ENCODE results near the gene MAP2K5. TPM values are rescaled to one million over a fixed set of nuclear protein-coding genes. Genes with fewer than 3 reads are reported as not detected.

The MAP2K5 gene
- total RNA-seq, 1 donor from 2014 or later = 11.6 TPM

DNA sequence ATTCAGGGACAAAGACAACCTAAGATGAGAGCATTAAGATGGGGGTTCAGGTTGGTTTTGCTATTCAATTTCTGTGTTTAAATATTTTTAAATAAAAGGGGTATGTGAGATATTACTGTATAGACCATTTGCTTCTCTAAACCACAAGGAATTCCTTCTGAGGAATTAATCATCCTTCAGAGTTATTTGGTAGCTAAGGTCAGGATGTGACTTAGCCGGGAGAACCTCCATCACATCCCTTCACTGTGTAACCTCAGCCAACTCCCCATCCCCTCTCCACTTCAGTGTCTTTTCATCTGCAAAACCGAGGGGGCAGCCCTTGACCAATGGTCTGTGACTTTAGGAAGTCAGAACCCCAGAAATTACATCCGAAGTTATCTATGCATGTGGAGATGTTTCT lies 234.1 kb downstream of the MAP2K5 start:
- no peak overlapping the region for H3K27ac Mint-ChIP-seq (ENCODE audit: unreplicated experiment)
- Histone ChIP-seq H3K27ac (ENCODE audit: low read depth, low read length) (no peak overlapping the region), H3K4me3 (ENCODE audit: insufficient read depth, low read depth, low read length) (no peak overlapping the region), H3K9me3 (ENCODE audit: insufficient read depth, low read depth, low read length) (no peaks in the 10 kb centered on the region), H3K36me3 (ENCODE audit: insufficient read depth, low read length) (no peaks in the 10 kb centered on the region), H3K9ac (ENCODE audit: low read length) (no peak overlapping the region), H2AFZ (ENCODE audit: low read depth, low read length) (no peak overlapping the region), H3K4me1 (ENCODE audit: insufficient read depth, low read length) (peaks cover 9% of the 10 kb centered on the region), H3K4me2 (ENCODE audit: low read length) (peak overlapping the region; percentile 7), H3K79me2 (ENCODE audit: insufficient read depth, low read length) (no peaks in the 10 kb centered on the region), H3K27me3 (ENCODE audit: insufficient read depth, low read length) (no peaks in the 10 kb centered on the region), H4K20me1 (ENCODE audit: insufficient read depth, low read length) (peaks cover 3% of the 10 kb centered on the region)
- H3K9me3 Mint-ChIP-seq (ENCODE audit: unreplicated experiment) = no peaks in the 10 kb centered on the region
- H3K36me3 Mint-ChIP-seq (ENCODE audit: low read depth, unreplicated experiment) = peaks cover 3% of the 10 kb centered on the region
- TF ChIP-seq, protein P1, sequence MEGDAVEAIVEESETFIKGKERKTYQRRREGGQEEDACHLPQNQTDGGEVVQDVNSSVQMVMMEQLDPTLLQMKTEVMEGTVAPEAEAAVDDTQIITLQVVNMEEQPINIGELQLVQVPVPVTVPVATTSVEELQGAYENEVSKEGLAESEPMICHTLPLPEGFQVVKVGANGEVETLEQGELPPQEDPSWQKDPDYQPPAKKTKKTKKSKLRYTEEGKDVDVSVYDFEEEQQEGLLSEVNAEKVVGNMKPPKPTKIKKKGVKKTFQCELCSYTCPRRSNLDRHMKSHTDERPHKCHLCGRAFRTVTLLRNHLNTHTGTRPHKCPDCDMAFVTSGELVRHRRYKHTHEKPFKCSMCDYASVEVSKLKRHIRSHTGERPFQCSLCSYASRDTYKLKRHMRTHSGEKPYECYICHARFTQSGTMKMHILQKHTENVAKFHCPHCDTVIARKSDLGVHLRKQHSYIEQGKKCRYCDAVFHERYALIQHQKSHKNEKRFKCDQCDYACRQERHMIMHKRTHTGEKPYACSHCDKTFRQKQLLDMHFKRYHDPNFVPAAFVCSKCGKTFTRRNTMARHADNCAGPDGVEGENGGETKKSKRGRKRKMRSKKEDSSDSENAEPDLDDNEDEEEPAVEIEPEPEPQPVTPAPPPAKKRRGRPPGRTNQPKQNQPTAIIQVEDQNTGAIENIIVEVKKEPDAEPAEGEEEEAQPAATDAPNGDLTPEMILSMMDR (IDR thresholded peaks at IDR 0.05; ENCODE audit: insufficient read depth, low read depth, low read length) = no peak
- TF ChIP-seq EZH2 (IDR thresholded peaks at IDR 0.05; ENCODE audit: insufficient read depth, low read length) = no peak
- FAIRE-seq (no peak), DNase-seq (ENCODE audit: low read depth) (peak; percentile 28)
- H3K4me1 Mint-ChIP-seq (ENCODE audit: low read depth, unreplicated experiment) = peaks cover 10% of the 10 kb centered on the region
- H3K4me3 Mint-ChIP-seq (ENCODE audit: unreplicated experiment) = no peak overlapping the region
- no peaks in the 10 kb centered on the region for H3K27me3 Mint-ChIP-seq (ENCODE audit: low read depth, unreplicated experiment)

DNA sequence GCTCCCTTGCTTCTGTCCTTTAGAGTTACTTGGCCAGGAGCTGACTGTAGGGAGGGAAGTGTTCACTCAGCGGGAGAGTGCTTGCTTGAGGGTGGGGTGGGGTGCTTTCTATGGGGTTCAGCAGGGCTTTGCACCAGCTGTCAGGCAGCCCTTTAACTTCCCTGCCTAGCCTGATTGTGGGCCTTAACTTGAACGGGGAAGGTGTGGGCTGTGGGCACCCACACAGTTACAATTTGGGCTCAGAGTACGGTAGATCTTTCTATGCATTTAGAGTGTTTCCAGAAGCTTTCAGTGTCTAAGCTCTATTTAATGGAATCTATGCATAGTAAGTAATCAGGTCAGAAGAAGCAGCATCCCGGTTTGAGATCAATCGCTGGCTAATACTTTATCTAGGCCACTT lies 234.6 kb downstream of the MAP2K5 start:
- H3K4me1 Mint-ChIP-seq (ENCODE audit: low read depth, unreplicated experiment) = peaks cover 10% of the 10 kb centered on the region

DNA sequence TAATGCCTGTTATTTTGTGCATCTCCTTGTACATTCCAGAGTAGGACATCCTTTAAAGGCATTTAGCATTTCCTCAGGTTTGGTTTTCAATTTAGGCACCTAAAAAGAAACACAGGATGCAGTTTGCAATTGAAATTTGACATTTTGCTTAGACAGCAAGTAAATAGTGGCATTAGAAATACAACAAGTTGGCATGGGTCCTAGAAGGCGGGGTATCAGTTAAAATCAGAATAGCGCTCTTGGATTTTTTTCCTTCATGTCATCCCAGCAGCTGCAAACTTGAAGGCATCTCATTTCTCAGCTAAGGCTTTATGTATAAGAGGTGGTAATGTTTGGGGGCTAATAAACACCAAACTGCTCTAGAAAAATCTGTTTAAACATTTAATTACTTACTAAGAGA lies 235.3 kb downstream of the MAP2K5 start:
- H2AFZ ChIP-seq (ENCODE audit: low read depth, low read length) = no peak overlapping the region
- no peak overlapping the region for H3K4me2 ChIP-seq (ENCODE audit: low read length)
- peaks cover 9% of the 10 kb centered on the region for H3K4me1 ChIP-seq (ENCODE audit: insufficient read depth, low read length)
- H3K4me3 ChIP-seq (ENCODE audit: insufficient read depth, low read depth, low read length) = no peak overlapping the region
- Mint-ChIP-seq H3K27me3 (ENCODE audit: low read depth, unreplicated experiment) (no peaks in the 10 kb centered on the region), H3K9me3 (ENCODE audit: unreplicated experiment) (no peaks in the 10 kb centered on the region), H3K4me1 (ENCODE audit: low read depth, unreplicated experiment) (peaks cover 15% of the 10 kb centered on the region), H3K27ac (ENCODE audit: unreplicated experiment) (no peak overlapping the region), H3K36me3 (ENCODE audit: low read depth, unreplicated experiment) (peaks cover 3% of the 10 kb centered on the region), H3K4me3 (ENCODE audit: unreplicated experiment) (no peak overlapping the region)
- no peak for FAIRE-seq
- H3K36me3 ChIP-seq (ENCODE audit: insufficient read depth, low read length) = no peaks in the 10 kb centered on the region
- H3K79me2 ChIP-seq (ENCODE audit: insufficient read depth, low read length) = no peaks in the 10 kb centered on the region
- no peaks in the 10 kb centered on the region for H3K9me3 ChIP-seq (ENCODE audit: insufficient read depth, low read depth, low read length)
- TF ChIP-seq EZH2 (IDR thresholded peaks at IDR 0.05; ENCODE audit: insufficient read depth, low read length) = no peak
- TF ChIP-seq, protein P1 (IDR thresholded peaks at IDR 0.05; ENCODE audit: insufficient read depth, low read depth, low read length) = no peak
- H3K27me3 ChIP-seq (ENCODE audit: insufficient read depth, low read length) = no peaks in the 10 kb centered on the region
- H3K9ac ChIP-seq (ENCODE audit: low read length) = no peak overlapping the region
- no peak for DNase-seq (ENCODE audit: low read depth)
- peaks cover 3% of the 10 kb centered on the region for H4K20me1 ChIP-seq (ENCODE audit: insufficient read depth, low read length)
- H3K27ac ChIP-seq (ENCODE audit: low read depth, low read length) = no peak overlapping the region

More for the DNA sequence above, 234.6 kb downstream of the MAP2K5 start:
- no peaks in the 10 kb centered on the region for H3K36me3 ChIP-seq (ENCODE audit: insufficient read depth, low read length)
- FAIRE-seq (no peak), DNase-seq (ENCODE audit: low read depth) (no peak)
- H3K4me2 ChIP-seq (ENCODE audit: low read length) = peak overlapping the region; percentile 7
- Mint-ChIP-seq H3K36me3 (ENCODE audit: low read depth, unreplicated experiment) (peaks cover 3% of the 10 kb centered on the region), H3K9me3 (ENCODE audit: unreplicated experiment) (no peaks in the 10 kb centered on the region), H3K4me3 (ENCODE audit: unreplicated experiment) (no peak overlapping the region), H3K27me3 (ENCODE audit: low read depth, unreplicated experiment) (no peaks in the 10 kb centered on the region), H3K27ac (ENCODE audit: unreplicated experiment) (peak overlapping the region; percentile 24)
- no peaks in the 10 kb centered on the region for H3K27me3 ChIP-seq (ENCODE audit: insufficient read depth, low read length)
- H3K9ac ChIP-seq (ENCODE audit: low read length) = no peak overlapping the region
- no peak overlapping the region for H3K27ac ChIP-seq (ENCODE audit: low read depth, low read length)
- H3K4me1 ChIP-seq (ENCODE audit: insufficient read depth, low read length) = peaks cover 9% of the 10 kb centered on the region
- TF ChIP-seq, protein P1 (IDR thresholded peaks at IDR 0.05; ENCODE audit: insufficient read depth, low read depth, low read length) = no peak
- no peak for TF ChIP-seq EZH2 (IDR thresholded peaks at IDR 0.05; ENCODE audit: insufficient read depth, low read length)
- no peak overlapping the region for H3K4me3 ChIP-seq (ENCODE audit: insufficient read depth, low read depth, low read length)
- no peaks in the 10 kb centered on the region for H3K9me3 ChIP-seq (ENCODE audit: insufficient read depth, low read depth, low read length)
- no peak overlapping the region for H2AFZ ChIP-seq (ENCODE audit: low read depth, low read length)
- H3K79me2 ChIP-seq (ENCODE audit: insufficient read depth, low read length) = no peaks in the 10 kb centered on the region
- H4K20me1 ChIP-seq (ENCODE audit: insufficient read depth, low read length) = peaks cover 3% of the 10 kb centered on the region

All from astrocyte (in vitro differentiated cells and primary cell).